H1 (cell line): ENCODE measurements around the gene CEP290. TPM values are rescaled to one million over a fixed set of nuclear protein-coding genes. Genes with fewer than 3 reads are reported as not detected.

Source experiments
- CHD7 ChIP-seq: fragments of 300-600 bp; sonication (generic); IDR thresholded peaks from 2 replicates; pipeline ENCODE4 v1.7.1; 2012; ENCODE audit warnings: low read length, moderate library complexity, mild to moderate bottlenecking, inconsistent platforms; ENCODE audit not compliant: insufficient replicate concordance
- JUND ChIP-seq: IDR thresholded peaks from 2 replicates; pipeline ENCODE4 v1.6.1; 2011; ENCODE audit warnings: mild to moderate bottlenecking, improper control_type of control experiment, low read length
- KDM4A ChIP-seq: IDR thresholded peaks from one replicate; pipeline ENCODE4 v1.7.1; 2012; ENCODE audit warnings: low read depth, mild to moderate bottlenecking, moderate library complexity, low read length, inconsistent platforms; ENCODE audit not compliant: severe bottlenecking
- POU5F1 ChIP-seq: IDR thresholded peaks from 2 replicates; pipeline ENCODE4 v1.6.1; 2011; ENCODE audit warnings: low read depth, mild to moderate bottlenecking, low read length, moderate library complexity
- SIRT6 ChIP-seq: IDR thresholded peaks from one replicate; pipeline ENCODE4 v1.7.1; 2012; ENCODE audit warnings: low read length, inconsistent platforms
- TAF7 ChIP-seq: optimal IDR thresholded peaks from 2 replicates; pipeline ENCODE3; 2011; ENCODE audit warnings: low read depth, mild to moderate bottlenecking, inconsistent platforms, low read length, moderate library complexity, borderline replicate concordance
- polyA plus RNA-seq, 7 experiments: library from polyadenylated mRNA; depleted of rRNA in 3 of 7; stranded (reverse) in 5 of 7; unstranded in 2 of 7; fragments of >200 nt in 5 of 7; fragments of 200-250 nt in 2 of 7; gene quantifications; 1 replicate in 5 of 7; 2 replicates in 1 of 7; 4 replicates in 1 of 7; pipeline versions ENCODE4 v1.2.1 to v1.2.3, GENCODE V29; 2011 to 2013; ENCODE audit warnings: missing spikeins in 2 of 7, mixed read lengths in 2 of 7
- total RNA-seq: library from RNA; stranded (reverse); fragmentation: NEBNext Ultra II Directional; extraction: Animal tissue kit (Norgen Biotek cat#: 25700); gene quantifications from 2 replicates; pipeline ENCODE4 v1.2.1, GENCODE V29; 2021
- TF ChIP-seq, protein P1 (sequence below): IDR thresholded peaks from 2 replicates; pipeline ENCODE4 v1.6.1; 2012; ENCODE audit warnings: inconsistent platforms
- TF ChIP-seq, protein P2 (sequence below): IDR thresholded peaks from 2 replicates; pipeline ENCODE4 v1.6.1; 2012; ENCODE audit warnings: inconsistent platforms

The CEP290 gene
- total and polyA plus RNA-seq, 2 of the 8 experiments (the other 6 are each of a cell fraction or from before 2014, with no cell fraction given) = 2.1 to 5.9 TPM

DNA sequence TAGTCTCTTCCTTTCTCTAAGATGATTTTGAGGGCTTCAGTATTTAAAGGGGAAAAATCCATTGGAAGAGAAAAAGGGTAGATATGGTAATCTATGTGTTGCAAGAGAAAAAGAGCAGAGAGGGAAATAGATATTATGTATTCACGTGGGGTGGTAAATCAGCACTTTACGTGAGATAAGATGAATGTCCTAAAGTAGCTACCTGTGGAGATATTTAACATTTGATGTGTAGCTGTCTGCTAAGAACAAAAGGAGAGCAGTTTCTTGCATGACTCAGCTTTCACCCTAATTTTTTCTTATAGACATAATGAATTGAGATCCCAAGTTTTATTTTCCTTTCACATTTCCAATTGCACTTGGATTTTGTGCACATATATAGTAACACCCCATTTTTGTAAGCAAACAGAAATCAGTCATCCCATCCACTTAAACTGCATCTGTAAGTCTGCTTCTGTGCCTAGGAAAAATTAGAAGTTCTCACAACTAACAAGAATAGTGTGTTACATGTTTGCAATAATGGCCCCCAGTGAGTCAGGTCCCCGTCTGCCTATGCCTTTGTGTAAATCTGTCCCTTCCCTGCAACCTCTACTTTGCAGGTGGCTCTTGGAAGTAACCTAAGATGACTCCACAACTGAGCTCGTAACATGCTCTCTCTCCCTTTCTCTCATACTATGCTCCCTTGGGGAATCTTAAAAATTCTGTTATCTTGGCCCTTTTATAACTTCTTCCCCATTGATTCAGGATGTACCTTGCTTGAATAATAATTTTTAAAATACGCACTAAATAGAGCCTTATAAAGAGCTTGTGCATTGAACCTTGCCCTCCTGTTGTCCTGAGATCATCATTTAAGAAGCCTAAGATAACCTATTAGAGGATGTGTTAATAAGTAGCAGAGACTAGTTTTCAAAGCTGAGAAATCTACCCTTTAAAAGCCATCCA is 3.9 kb upstream of the CEP290 start (continued):
- TF ChIP-seq CHD7 (peak; percentile 43), SIRT6 (no peak), JUND (no peak), TAF7 (no peak), KDM4A (no peak), POU5F1 (no peak)
- TF ChIP-seq, protein P1, sequence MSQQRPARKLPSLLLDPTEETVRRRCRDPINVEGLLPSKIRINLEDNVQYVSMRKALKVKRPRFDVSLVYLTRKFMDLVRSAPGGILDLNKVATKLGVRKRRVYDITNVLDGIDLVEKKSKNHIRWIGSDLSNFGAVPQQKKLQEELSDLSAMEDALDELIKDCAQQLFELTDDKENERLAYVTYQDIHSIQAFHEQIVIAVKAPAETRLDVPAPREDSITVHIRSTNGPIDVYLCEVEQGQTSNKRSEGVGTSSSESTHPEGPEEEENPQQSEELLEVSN = no peak
- TF ChIP-seq, protein P2, sequence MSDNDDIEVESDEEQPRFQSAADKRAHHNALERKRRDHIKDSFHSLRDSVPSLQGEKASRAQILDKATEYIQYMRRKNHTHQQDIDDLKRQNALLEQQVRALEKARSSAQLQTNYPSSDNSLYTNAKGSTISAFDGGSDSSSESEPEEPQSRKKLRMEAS = no peak
